Measurements from ENCODE around the gene KRTAP10-4. TPM values are rescaled to one million over a fixed set of nuclear protein-coding genes. Genes with fewer than 3 reads are reported as not detected.

KRTAP10-4 gene
- total and polyA plus RNA-seq, 2 donors (not counting 1 experiment from before 2014, with no cell fraction given) = not detected

DNA sequence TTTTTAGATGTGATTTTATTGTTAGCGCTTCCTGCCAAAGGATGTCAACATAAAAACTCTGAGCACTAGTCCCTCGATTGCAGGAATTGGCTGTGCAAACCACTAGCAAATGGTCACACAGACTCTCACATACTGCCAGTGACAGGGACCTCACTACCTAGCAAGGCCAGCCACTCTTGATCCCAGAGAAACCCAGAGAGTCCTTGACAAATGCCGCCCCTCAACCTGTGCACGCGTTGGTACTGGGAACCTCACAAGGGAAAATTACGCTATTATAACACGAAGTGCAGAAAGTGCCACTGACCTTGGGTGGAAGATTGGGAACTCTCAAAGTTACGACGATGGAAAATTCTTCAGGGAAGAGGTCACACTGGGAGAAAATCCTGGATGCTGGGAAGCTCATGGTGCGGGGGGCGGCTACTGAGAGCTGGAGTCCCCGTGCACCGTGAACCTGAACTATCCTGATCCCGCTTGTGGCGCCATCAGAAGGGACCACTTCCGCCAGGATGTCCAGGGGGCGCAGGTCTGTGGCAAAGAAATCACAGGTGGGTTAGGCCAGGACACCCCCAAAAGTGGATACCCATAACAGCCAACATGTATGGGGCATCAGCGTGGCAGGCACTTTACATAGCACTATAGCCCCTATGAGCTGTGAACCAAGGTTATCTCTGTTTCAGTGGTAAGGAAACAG, 5.9 kb upstream of the KRTAP10-4 start:
- Histone ChIP-seq H3K27me3 (ENCODE audit: control insufficient read depth, insufficient read depth, low read length) (no peaks in the 10 kb centered on the region), H3K27ac (ENCODE audit: insufficient read depth, low read length) (no peak overlapping the region), H2AFZ (ENCODE audit: low read length) (no peak overlapping the region), H3K9ac (ENCODE audit: insufficient read depth, low read length) (no peak overlapping the region), H3K9me3 (ENCODE audit: control insufficient read depth, insufficient read depth, low read depth, low read length) (no peaks in the 10 kb centered on the region), H3K4me3 (replicated peaks in 1 of 4; ENCODE audit: control extremely low read depth in 1 of 4, insufficient read depth in 1 of 4, low read depth in 3 of 4, low read length in 4 of 4) (no peak overlapping the region), H4K20me1 (ENCODE audit: control insufficient read depth, extremely low read depth, insufficient read depth, low read length) (no peaks in the 10 kb centered on the region), H3K4me1 (ENCODE audit: control insufficient read depth, extremely low read depth, insufficient read depth, low read length) (no peaks in the 10 kb centered on the region), H3K4me2 (ENCODE audit: extremely low read depth, insufficient read depth, low read length) (no peak overlapping the region), H3K79me2 (ENCODE audit: control insufficient read depth, insufficient read depth, low read length) (no peaks in the 10 kb centered on the region), H3K36me3 (ENCODE audit: control insufficient read depth, insufficient read depth, low read length) (no peaks in the 10 kb centered on the region)
- DNase-seq (ENCODE audit: low read depth in 2 of 2) = no peak
- TF ChIP-seq EZH2 (IDR thresholded peaks at IDR 0.05; ENCODE audit: low read length, missing control alignments) = no peak
- TF ChIP-seq, protein P1, sequence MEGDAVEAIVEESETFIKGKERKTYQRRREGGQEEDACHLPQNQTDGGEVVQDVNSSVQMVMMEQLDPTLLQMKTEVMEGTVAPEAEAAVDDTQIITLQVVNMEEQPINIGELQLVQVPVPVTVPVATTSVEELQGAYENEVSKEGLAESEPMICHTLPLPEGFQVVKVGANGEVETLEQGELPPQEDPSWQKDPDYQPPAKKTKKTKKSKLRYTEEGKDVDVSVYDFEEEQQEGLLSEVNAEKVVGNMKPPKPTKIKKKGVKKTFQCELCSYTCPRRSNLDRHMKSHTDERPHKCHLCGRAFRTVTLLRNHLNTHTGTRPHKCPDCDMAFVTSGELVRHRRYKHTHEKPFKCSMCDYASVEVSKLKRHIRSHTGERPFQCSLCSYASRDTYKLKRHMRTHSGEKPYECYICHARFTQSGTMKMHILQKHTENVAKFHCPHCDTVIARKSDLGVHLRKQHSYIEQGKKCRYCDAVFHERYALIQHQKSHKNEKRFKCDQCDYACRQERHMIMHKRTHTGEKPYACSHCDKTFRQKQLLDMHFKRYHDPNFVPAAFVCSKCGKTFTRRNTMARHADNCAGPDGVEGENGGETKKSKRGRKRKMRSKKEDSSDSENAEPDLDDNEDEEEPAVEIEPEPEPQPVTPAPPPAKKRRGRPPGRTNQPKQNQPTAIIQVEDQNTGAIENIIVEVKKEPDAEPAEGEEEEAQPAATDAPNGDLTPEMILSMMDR (conservative IDR thresholded peaks at IDR 0.05 in 1 of 2, IDR thresholded peaks at IDR 0.05 in 1 of 2; ENCODE audit: low read depth in 1 of 2, low read length in 2 of 2) = no peak

DNA sequence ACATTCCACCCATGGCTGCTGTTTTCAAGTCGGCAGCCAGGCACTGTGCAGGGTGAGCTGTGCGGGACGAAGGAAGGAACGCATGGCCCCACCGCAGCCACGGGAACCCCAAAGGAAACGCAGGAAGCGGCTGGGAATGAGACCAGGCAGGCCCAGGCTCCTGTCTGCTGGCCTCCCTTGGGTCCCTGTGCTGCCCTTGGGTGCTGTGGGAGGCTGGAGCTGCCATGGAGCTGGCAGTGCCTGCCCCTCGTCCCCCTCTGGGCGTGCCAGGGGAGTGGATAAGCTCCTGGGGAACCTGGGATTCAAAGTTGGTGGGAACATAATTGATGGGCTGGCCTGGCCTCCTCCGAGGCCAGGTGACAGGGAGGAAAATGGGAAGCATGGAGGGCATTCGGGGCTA, 5.3 kb upstream of the KRTAP10-4 start:
- Histone ChIP-seq H3K4me1 (ENCODE audit: control insufficient read depth, extremely low read depth, insufficient read depth, low read length) (no peaks in the 10 kb centered on the region), H3K9ac (ENCODE audit: insufficient read depth, low read length) (no peak overlapping the region), H3K36me3 (ENCODE audit: control insufficient read depth, insufficient read depth, low read length) (no peaks in the 10 kb centered on the region), H3K27ac (ENCODE audit: insufficient read depth, low read length) (no peak overlapping the region), H2AFZ (ENCODE audit: low read length) (no peak overlapping the region), H3K4me2 (ENCODE audit: extremely low read depth, insufficient read depth, low read length) (no peak overlapping the region), H3K27me3 (ENCODE audit: control insufficient read depth, insufficient read depth, low read length) (no peaks in the 10 kb centered on the region), H4K20me1 (ENCODE audit: control insufficient read depth, extremely low read depth, insufficient read depth, low read length) (no peaks in the 10 kb centered on the region), H3K4me3 (replicated peaks in 1 of 4; ENCODE audit: control extremely low read depth in 1 of 4, insufficient read depth in 1 of 4, low read depth in 3 of 4, low read length in 4 of 4) (no peak overlapping the region), H3K9me3 (ENCODE audit: control insufficient read depth, insufficient read depth, low read depth, low read length) (no peaks in the 10 kb centered on the region), H3K79me2 (ENCODE audit: control insufficient read depth, insufficient read depth, low read length) (no peaks in the 10 kb centered on the region)
- no peak for TF ChIP-seq EZH2 (IDR thresholded peaks at IDR 0.05; ENCODE audit: low read length, missing control alignments)
- TF ChIP-seq, protein P1 (conservative IDR thresholded peaks at IDR 0.05 in 1 of 2, IDR thresholded peaks at IDR 0.05 in 1 of 2; ENCODE audit: low read depth in 1 of 2, low read length in 2 of 2) = no peak
- DNase-seq (ENCODE audit: low read depth in 2 of 2) = no peak

DNA sequence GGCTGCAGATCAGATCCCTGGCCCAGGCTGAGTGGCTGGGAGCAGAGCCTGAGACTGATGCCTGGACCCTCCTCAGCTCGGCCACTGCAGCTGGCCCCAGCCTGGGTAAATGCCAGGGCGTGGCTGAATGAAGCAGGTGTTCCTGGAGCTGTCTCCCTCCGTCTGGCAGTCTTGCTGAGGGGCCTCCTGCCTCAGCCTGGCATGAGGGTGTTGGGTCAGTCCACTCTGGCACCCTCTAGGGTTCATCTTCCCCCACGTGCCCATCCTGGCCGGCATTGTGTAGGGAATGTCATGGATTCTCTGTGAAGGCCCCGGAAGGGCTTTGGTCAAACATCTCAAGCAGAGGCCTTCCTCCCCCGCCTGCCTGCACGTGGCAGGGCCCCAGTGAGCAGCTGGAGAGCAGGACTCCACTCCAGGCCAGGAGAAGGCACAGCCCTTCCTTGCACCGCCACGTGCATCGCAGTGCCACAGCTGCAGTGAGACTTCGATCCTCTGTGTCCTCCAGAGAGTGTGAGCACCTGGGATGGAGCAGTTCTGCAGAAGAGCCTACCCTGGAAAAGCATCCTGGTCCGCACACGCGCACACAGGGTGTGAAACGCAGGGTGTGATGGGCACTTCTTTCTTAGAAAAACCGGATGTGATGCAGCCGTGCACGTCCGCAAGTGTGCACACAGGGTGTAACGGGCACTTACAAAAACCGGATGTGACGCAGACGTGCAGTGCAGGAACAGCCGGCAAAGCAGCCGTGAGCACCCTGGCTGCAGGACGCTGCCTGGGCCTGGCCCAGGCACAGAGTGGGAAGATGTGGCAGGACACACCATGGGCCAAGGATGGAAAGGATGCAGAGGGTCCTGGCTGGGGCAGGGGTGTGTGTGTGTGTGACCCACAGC, 4.6 kb upstream of the KRTAP10-4 start:
- H3K4me3 ChIP-seq (replicated peaks in 1 of 4; ENCODE audit: control extremely low read depth in 1 of 4, insufficient read depth in 1 of 4, low read depth in 3 of 4, low read length in 4 of 4) = no peak overlapping the region
- DNase-seq (ENCODE audit: low read depth in 2 of 2) = no peak
- H4K20me1 ChIP-seq (ENCODE audit: control insufficient read depth, extremely low read depth, insufficient read depth, low read length) = no peaks in the 10 kb centered on the region
- H3K9ac ChIP-seq (ENCODE audit: insufficient read depth, low read length) = no peak overlapping the region
- no peak overlapping the region for H2AFZ ChIP-seq (ENCODE audit: low read length)
- no peaks in the 10 kb centered on the region for H3K27me3 ChIP-seq (ENCODE audit: control insufficient read depth, insufficient read depth, low read length)
- no peaks in the 10 kb centered on the region for H3K36me3 ChIP-seq (ENCODE audit: control insufficient read depth, insufficient read depth, low read length)
- no peaks in the 10 kb centered on the region for H3K9me3 ChIP-seq (ENCODE audit: control insufficient read depth, insufficient read depth, low read depth, low read length)
- TF ChIP-seq EZH2 (IDR thresholded peaks at IDR 0.05; ENCODE audit: low read length, missing control alignments) = no peak
- TF ChIP-seq, protein P1 (conservative IDR thresholded peaks at IDR 0.05 in 1 of 2, IDR thresholded peaks at IDR 0.05 in 1 of 2; ENCODE audit: low read depth in 1 of 2, low read length in 2 of 2) = no peak
- H3K4me1 ChIP-seq (ENCODE audit: control insufficient read depth, extremely low read depth, insufficient read depth, low read length) = no peaks in the 10 kb centered on the region
- H3K4me2 ChIP-seq (ENCODE audit: extremely low read depth, insufficient read depth, low read length) = no peak overlapping the region
- H3K79me2 ChIP-seq (ENCODE audit: control insufficient read depth, insufficient read depth, low read length) = no peaks in the 10 kb centered on the region
- no peak overlapping the region for H3K27ac ChIP-seq (ENCODE audit: insufficient read depth, low read length)
